IPS-18c (cell line): Measurements from ENCODE around the gene S100A12.
"Not testable (repeated sequence)": the region's sequence is repeated elsewhere in the genome, so short reads cannot be mapped to it uniquely, and the experiment has no call there.

Experiments used
- H3K4me3 ChIP-seq: 2 replicates; pipeline ENCODE4 v1.7.0; 2013; ENCODE audit warnings: low read depth, mild to moderate bottlenecking, low read length, moderate library complexity; ENCODE audit not compliant: insufficient read depth
- H3K9me3 ChIP-seq: one replicate; pipeline ENCODE4 v1.6.1; 2013; ENCODE audit warnings: mild to moderate bottlenecking, low read length, moderate library complexity; ENCODE audit not compliant: control insufficient read depth, insufficient read depth

Gene S100A12

GRCh38 chr1:153347049-153347448 is 28.4 kb downstream of the S100A12 start:
- not testable (repeated sequence) for H3K9me3 ChIP-seq, H3K4me3 ChIP-seq

DNA sequence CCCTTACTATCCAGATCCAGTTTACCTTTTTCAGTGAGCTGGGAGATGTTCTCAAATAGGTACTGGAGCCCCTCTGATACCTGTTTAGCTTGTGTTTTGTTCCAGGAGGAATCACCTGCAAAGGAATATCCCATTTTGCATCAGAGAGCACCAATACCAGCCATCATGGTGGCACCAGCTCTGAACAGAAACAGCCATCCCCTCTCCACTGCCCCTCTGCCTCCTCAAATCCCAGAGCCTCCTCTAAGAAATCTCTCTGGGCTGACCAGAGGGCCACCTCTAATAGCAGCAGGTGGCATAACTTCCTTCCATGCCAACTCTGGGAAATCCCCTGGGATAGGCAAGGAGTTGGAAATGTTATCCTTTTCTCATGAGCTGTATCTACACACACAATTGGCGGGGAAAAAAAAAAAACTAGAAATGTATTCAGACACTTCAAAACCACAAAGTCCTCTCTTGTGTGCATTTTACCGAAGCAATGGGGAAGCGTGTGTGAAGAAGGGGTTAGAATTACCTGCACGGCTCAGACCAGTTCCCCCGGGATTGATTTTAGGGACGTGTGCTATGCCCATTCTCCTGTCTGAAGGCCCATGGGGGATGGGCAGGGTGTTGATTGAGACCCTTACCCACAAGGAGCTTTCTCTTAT is 29.2 kb downstream of the S100A12 start:
- Histone ChIP-seq H3K4me3 (no peak overlapping the region), H3K9me3 (no peaks in the 10 kb centered on the region)

GRCh38 chr1:153345187-153346076 is 30.0 kb downstream of the S100A12 start:
- H3K9me3 ChIP-seq: no peaks in the 10 kb centered on the region
- H3K4me3 ChIP-seq: no peak overlapping the region

DNA sequence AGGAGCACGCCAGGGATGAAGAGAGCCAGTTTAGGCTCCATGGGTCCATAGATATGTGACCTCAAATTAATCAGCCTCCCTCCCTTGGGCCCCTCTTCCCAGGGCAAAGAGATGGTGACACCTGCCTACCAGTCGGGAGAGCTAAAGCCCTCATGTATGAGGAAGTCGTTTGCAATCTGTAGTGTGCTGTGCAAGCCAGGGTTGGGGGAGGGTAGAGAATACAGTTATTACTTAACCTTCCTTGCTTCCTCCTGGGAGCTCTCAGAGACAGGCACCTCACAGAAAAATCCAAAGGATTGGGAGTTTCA is 30.7 kb downstream of the S100A12 start:
- Histone ChIP-seq H3K9me3 (no peaks in the 10 kb centered on the region), H3K4me3 (no peak overlapping the region)

- Histone ChIP-seq H3K9me3 (no peaks in the 10 kb centered on the region), H3K4me3 (no peak overlapping the region)
Observed at GRCh38 chr1:153343811-153344717, 31.4 kb downstream of the S100A12 start.

DNA sequence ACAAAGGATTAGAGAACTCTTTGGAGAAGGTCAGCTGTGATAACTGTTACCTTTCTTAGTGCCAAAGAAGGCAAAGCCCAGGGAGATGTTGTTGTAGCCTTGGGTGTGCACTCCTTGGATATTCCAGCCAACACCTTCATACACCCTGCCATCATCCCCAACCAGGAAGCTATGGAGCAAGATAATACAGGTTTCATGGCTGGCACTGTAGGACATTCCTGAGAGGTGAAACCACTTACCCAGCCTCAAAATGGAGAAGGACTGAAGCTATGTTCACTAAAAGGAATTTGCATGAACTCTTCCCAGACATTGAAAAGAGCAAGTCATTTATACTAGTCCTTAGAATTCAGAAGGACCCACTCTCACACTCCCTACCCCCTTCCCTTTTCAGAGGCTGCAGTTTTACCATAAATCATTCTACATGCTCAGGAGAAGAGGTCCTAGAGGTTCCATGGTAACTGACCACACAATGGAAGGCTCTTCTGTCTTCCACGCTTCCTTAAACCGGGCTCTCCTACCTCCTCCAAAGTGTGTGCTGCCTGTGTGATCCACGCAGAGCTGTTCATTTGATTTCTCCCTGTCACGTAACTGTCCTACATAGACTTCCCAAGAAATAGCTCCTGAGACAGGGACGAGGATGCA is 32.3 kb downstream of the S100A12 start:
- Histone ChIP-seq H3K4me3 (no peak overlapping the region), H3K9me3 (no peaks in the 10 kb centered on the region)

GRCh38 chr1:153342178-153342577 is 33.2 kb downstream of the S100A12 start:
- no peaks in the 10 kb centered on the region for H3K9me3 ChIP-seq

GRCh38 chr1:153341431-153341934 is 33.9 kb downstream of the S100A12 start:
- no peak overlapping the region for H3K4me3 ChIP-seq
- no peaks in the 10 kb centered on the region for H3K9me3 ChIP-seq

More at GRCh38 chr1:153342178-153342577, 33.2 kb downstream of the S100A12 start:
- H3K4me3 ChIP-seq: no peak overlapping the region

GRCh38 chr1:153340356-153340755 is 35.1 kb downstream of the S100A12 start:
- H3K4me3 ChIP-seq: no peak overlapping the region
- no peaks in the 10 kb centered on the region for H3K9me3 ChIP-seq

- Histone ChIP-seq H3K9me3 (no peaks in the 10 kb centered on the region), H3K4me3 (no peak overlapping the region)
Observed at GRCh38 chr1:153339802-153340201, 35.6 kb downstream of the S100A12 start.

GRCh38 chr1:153337980-153338853 is 37.2 kb downstream of the S100A12 start:
- H3K4me3 ChIP-seq: no peak overlapping the region
- no peaks in the 10 kb centered on the region for H3K9me3 ChIP-seq

- Histone ChIP-seq H3K9me3 (no peaks in the 10 kb centered on the region), H3K4me3 (no peak overlapping the region)
Observed at GRCh38 chr1:153336650-153337049, 38.8 kb downstream of the S100A12 start.

GRCh38 chr1:153333902-153334301 is 41.5 kb downstream of the S100A12 start:
- H3K9me3 ChIP-seq: no peaks in the 10 kb centered on the region
- no peak overlapping the region for H3K4me3 ChIP-seq

- H3K9me3 ChIP-seq: no peaks in the 10 kb centered on the region
- no peak overlapping the region for H3K4me3 ChIP-seq
Observed at GRCh38 chr1:153324912-153325311, 50.5 kb downstream of the S100A12 start.
